Panc1 (cell line): ENCODE measurements around the gene CASP6. TPM values are rescaled to one million over a fixed set of nuclear protein-coding genes. Genes with fewer than 3 reads are reported as not detected.

Experiments used
- ATAC-seq: fragments of 200-7000 bp; cut with Tn5 transposase; 2 replicates; pipeline ENCODE4 v1.9.1; 2020; ENCODE audit warnings: mild to moderate bottlenecking, moderate library complexity
- BruUV-seq: library from RNA; stranded (reverse); fragments of 400-500 nt; replicated peaks from 2 replicates; lab custom pipeline; 2021; lab: Mats Ljungman, UMichigan
- CTCF ChIA-PET: fragments of 300-600 bp; sonication (Branson Sonifier 250); formaldehyde crosslinking; loops from one replicate; lab custom pipeline; 2022; ENCODE audit warnings: antibody characterized with exemption; lab: Charles Lee
- POLR2A ChIA-PET: fragments of 300-600 bp; sonication (Branson Sonifier 250); formaldehyde crosslinking; loops from one replicate; lab custom pipeline; 2022; ENCODE audit warnings: antibody characterized with exemption; lab: Charles Lee
- DNase-seq: peaks from one replicate; pipeline ENCODE4 v3.0.0-alpha.2; 2010; ENCODE audit warnings: low read depth, low spot score
- H3K27ac ChIP-seq: 2 replicates; pipeline ENCODE4 v1.5.1; 2011; ENCODE audit warnings: mild to moderate bottlenecking, low read length, inconsistent platforms
- H3K27me3 ChIP-seq: fragments of 200-500 bp; sonication (Bioruptor generic); 2 replicates; pipeline ENCODE4 v1.6.0; 2014; ENCODE audit warnings: low read length, inconsistent platforms; ENCODE audit not compliant: control insufficient read depth, insufficient read depth
- H3K36me3 ChIP-seq: fragments of 200-500 bp; sonication (Bioruptor generic); 2 replicates; pipeline ENCODE4 v1.5.1; 2014; ENCODE audit warnings: inconsistent platforms, mild to moderate bottlenecking, low read length, moderate library complexity; ENCODE audit not compliant: control insufficient read depth, insufficient read depth
- H3K4me1 ChIP-seq: 2 replicates; pipeline ENCODE4 v1.5.1; 2011; ENCODE audit warnings: inconsistent platforms, mild to moderate bottlenecking, low read length, moderate library complexity; ENCODE audit not compliant: control insufficient read depth, insufficient read depth
- H3K4me3 ChIP-seq, 2 experiments: 2 replicates each; pipeline ENCODE4 v1.5.1; 2011 to 2012; ENCODE audit warnings: low read depth in 2 of 2, low read length in 2 of 2, mild to moderate bottlenecking in 2 of 2, inconsistent platforms in 1 of 2, moderate library complexity in 1 of 2
- H3K9me3 ChIP-seq: fragments of 200-500 bp; sonication (Bioruptor generic); 2 replicates; pipeline ENCODE4 v1.5.1; 2014; ENCODE audit warnings: low read depth, mild to moderate bottlenecking, inconsistent platforms, low read length, moderate library complexity; ENCODE audit not compliant: control insufficient read depth, insufficient read depth
- CTCF ChIP-seq: fragments of 450-650 bp; IDR thresholded peaks from 2 replicates; pipeline ENCODE4 v1.5.1; 2017; ENCODE audit warnings: mild to moderate bottlenecking
- POLR2AphosphoS5 ChIP-seq: IDR thresholded peaks from 2 replicates; pipeline ENCODE4 v1.6.1; 2012; ENCODE audit warnings: mild to moderate bottlenecking, low read depth, low read length, moderate library complexity
- SIN3A ChIP-seq: IDR thresholded peaks from 2 replicates; pipeline ENCODE4 v1.6.1; 2012; ENCODE audit warnings: low read depth, mild to moderate bottlenecking, low read length, moderate library complexity, borderline replicate concordance; ENCODE audit not compliant: insufficient read depth
- TCF7L2 ChIP-seq: IDR thresholded peaks from 2 replicates; pipeline ENCODE4 v1.6.1; 2011; ENCODE audit warnings: mild to moderate bottlenecking, low read depth, low read length, inconsistent platforms
- in situ Hi-C: cut with HindIII; loops from 2 replicates; pipeline ENCODE4 v1.10.0; 2016; ENCODE audit warnings: low sequenced_read_pairs, low pct_unique_long_range_greater_than_20kb
- intact Hi-C: fragments of 100-400 bp; cut with micrococcal nuclease; formaldehyde crosslinking; loops from one replicate; pipeline ENCODE4 v1.10.0; 2022; ENCODE audit not compliant: unreplicated experiment
- total RNA-seq: library from RNA; stranded (reverse); gene quantifications from one replicate; pipeline ENCODE4 v1.2.1, GENCODE V29; 2021; ENCODE audit not compliant: unreplicated experiment
- TF ChIP-seq, protein P1 (sequence below), 2 experiments: IDR thresholded peaks; 2 replicates each; pipeline ENCODE4 v1.6.1; 2011 to 2012; ENCODE audit warnings: low read depth in 2 of 2, control low read depth in 1 of 2, low read length in 1 of 2, mild to moderate bottlenecking in 1 of 2, moderate library complexity in 1 of 2; ENCODE audit not compliant: insufficient read depth in 1 of 2

Gene CASP6
- total RNA-seq, 1 experiment from 2014 or later: 15.2 TPM

- ChIA-PET POLR2A (no interaction called here), CTCF (no interaction called here)
- H3K36me3 ChIP-seq: no peaks in the 10 kb centered on the region
- ATAC-seq (no peak), DNase-seq (no peak)
- H3K9me3 ChIP-seq: 0 out of 2 replicates have a peak, but pooled peaks cover 2% of the 10 kb centered on the region
- intact Hi-C loops (no loop called here), in situ Hi-C loops (no loop called here)
- BruUV-seq: no TSS peak
- no peak overlapping the region for H3K27ac ChIP-seq
- H3K4me1 ChIP-seq: no peaks in the 10 kb centered on the region
- no peak for TF ChIP-seq TCF7L2
- no peak for TF ChIP-seq CTCF
- TF ChIP-seq POLR2AphosphoS5: no peak
- no peak for TF ChIP-seq SIN3A
- TF ChIP-seq, protein P1, sequence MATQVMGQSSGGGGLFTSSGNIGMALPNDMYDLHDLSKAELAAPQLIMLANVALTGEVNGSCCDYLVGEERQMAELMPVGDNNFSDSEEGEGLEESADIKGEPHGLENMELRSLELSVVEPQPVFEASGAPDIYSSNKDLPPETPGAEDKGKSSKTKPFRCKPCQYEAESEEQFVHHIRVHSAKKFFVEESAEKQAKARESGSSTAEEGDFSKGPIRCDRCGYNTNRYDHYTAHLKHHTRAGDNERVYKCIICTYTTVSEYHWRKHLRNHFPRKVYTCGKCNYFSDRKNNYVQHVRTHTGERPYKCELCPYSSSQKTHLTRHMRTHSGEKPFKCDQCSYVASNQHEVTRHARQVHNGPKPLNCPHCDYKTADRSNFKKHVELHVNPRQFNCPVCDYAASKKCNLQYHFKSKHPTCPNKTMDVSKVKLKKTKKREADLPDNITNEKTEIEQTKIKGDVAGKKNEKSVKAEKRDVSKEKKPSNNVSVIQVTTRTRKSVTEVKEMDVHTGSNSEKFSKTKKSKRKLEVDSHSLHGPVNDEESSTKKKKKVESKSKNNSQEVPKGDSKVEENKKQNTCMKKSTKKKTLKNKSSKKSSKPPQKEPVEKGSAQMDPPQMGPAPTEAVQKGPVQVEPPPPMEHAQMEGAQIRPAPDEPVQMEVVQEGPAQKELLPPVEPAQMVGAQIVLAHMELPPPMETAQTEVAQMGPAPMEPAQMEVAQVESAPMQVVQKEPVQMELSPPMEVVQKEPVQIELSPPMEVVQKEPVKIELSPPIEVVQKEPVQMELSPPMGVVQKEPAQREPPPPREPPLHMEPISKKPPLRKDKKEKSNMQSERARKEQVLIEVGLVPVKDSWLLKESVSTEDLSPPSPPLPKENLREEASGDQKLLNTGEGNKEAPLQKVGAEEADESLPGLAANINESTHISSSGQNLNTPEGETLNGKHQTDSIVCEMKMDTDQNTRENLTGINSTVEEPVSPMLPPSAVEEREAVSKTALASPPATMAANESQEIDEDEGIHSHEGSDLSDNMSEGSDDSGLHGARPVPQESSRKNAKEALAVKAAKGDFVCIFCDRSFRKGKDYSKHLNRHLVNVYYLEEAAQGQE (IDR thresholded peaks at IDR 0.05; ENCODE audit: insufficient read depth in 1 of 2, low read depth in 2 of 2, low read length in 1 of 2): no peak
- H3K27me3 ChIP-seq: no peaks in the 10 kb centered on the region
- no peak overlapping the region for H3K4me3 ChIP-seq
These were observed 57.2 kb downstream of the CASP6 start for GRCh38 chr4:109645874-109646710.

- ATAC-seq (no peak), DNase-seq (no peak)
- Histone ChIP-seq H3K36me3 (no peaks in the 10 kb centered on the region), H3K27me3 (no peaks in the 10 kb centered on the region), H3K9me3 (no peaks in the 10 kb centered on the region), H3K4me1 (no peaks in the 10 kb centered on the region), H3K4me3 (no peak overlapping the region), H3K27ac (no peak overlapping the region)
- no TSS peak for BruUV-seq
- POLR2A ChIA-PET: no interaction called here
- intact Hi-C loops: no loop called here
- no peak for TF ChIP-seq SIN3A
- no peak for TF ChIP-seq TCF7L2
- TF ChIP-seq, protein P1 (IDR thresholded peaks at IDR 0.05; ENCODE audit: insufficient read depth in 1 of 2, low read depth in 2 of 2, low read length in 1 of 2): no peak
- TF ChIP-seq CTCF: no peak
- no peak for TF ChIP-seq POLR2AphosphoS5
- CTCF ChIA-PET: no interaction called here
- in situ Hi-C loops: no loop called here
These were observed 62.6 kb downstream of the CASP6 start for GRCh38 chr4:109640644-109641043.
